Measurements from ENCODE around the gene RAP1GAP.

DNA sequence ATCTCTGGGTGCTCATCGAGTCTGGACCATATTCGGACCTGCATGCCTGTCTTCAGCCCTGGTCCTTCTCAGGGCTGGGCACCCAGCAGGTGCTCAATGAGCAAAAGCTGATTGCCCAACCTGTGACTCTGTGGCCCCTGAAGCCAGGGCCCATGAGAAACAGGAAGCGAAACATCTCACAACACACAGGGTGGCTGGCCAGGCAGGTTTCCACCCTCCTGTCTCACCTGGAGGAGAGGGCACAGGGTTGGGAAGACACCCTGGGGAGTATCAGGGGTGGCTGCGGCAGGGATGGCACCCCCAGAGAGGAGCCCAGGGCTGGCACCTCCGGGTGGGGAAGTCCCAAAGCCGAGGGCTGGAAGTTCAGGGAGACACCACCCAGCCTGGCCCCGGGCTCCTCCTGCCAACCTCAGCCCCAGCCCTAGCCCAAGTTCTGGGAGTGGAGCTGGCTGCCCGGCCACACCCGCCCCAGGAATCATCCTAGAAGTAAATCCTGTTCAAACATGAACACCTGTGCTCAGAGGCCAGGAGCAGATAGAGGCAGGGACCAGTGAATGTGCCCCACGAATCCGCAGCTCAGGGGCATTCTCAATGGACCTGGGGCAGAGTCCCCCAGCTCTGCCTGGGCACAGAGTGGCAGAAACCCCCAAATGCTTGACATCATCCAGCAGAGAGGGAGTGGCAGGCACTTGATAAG lies 54.6 kb downstream of the RAP1GAP start:
- TF ChIP-seq, protein P1, sequence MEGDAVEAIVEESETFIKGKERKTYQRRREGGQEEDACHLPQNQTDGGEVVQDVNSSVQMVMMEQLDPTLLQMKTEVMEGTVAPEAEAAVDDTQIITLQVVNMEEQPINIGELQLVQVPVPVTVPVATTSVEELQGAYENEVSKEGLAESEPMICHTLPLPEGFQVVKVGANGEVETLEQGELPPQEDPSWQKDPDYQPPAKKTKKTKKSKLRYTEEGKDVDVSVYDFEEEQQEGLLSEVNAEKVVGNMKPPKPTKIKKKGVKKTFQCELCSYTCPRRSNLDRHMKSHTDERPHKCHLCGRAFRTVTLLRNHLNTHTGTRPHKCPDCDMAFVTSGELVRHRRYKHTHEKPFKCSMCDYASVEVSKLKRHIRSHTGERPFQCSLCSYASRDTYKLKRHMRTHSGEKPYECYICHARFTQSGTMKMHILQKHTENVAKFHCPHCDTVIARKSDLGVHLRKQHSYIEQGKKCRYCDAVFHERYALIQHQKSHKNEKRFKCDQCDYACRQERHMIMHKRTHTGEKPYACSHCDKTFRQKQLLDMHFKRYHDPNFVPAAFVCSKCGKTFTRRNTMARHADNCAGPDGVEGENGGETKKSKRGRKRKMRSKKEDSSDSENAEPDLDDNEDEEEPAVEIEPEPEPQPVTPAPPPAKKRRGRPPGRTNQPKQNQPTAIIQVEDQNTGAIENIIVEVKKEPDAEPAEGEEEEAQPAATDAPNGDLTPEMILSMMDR (conservative IDR thresholded peaks at IDR 0.05; ENCODE audit: low read length), result no peak
- no peak for TF ChIP-seq EZH2phosphoT487 (IDR thresholded peaks at IDR 0.05; ENCODE audit: borderline replicate concordance, low read depth, low read length)
